Activated CD8-positive, alpha-beta memory T cell treated with anti-CD3 and anti-CD28 coated beads, Interleukin-2, amount 10 ng/mL, durations not matched to agents 7 days and 5 days (primary cell): Measurements from ENCODE around the gene CDH8. TPM values are rescaled to one million over a fixed set of nuclear protein-coding genes. Genes with fewer than 3 reads are reported as not detected.
"Not testable (repeated sequence)": the region's sequence is repeated elsewhere in the genome, so short reads cannot be mapped to it uniquely, and the experiment has no call there.

Experiments used
- ATAC-seq: fragments of 150-1000 bp; cut with Tn5 transposase; one replicate; pipeline ENCODE4 v1.10.0; 2021; ENCODE audit warnings: moderate library complexity
- CTCF ChIA-PET: fragments of 350-600 bp; sonication (Branson Sonifier 250); formaldehyde crosslinking; loops from one replicate; lab custom pipeline; 2021; ENCODE audit warnings: antibody characterized with exemption; lab: Charles Lee
- DNase-seq: peaks from one replicate; pipeline ENCODE4 v3.0.0-alpha.2; 2020
- H3K27ac Mint-ChIP-seq: one replicate; pipeline ENCODE4 v1.8.0; 2021; ENCODE audit warnings: mild to moderate bottlenecking, mixed read lengths
- H3K27me3 Mint-ChIP-seq: one replicate; pipeline ENCODE4 v1.8.0; 2021; ENCODE audit warnings: mixed read lengths
- H3K36me3 Mint-ChIP-seq: one replicate; pipeline ENCODE4 v1.8.0; 2021; ENCODE audit warnings: mild to moderate bottlenecking, mixed read lengths
- H3K4me1 Mint-ChIP-seq: one replicate; pipeline ENCODE4 v1.8.0; 2021; ENCODE audit warnings: mixed read lengths
- H3K4me3 Mint-ChIP-seq: one replicate; pipeline ENCODE4 v1.8.0; 2021; ENCODE audit warnings: mild to moderate bottlenecking, moderate library complexity, mixed read lengths
- H3K9me3 Mint-ChIP-seq: one replicate; pipeline ENCODE4 v1.8.0; 2022; ENCODE audit warnings: low read depth, mixed read lengths
- total RNA-seq, 2 experiments: library from RNA; stranded (reverse); gene quantifications; one replicate each; pipeline ENCODE4 v1.2.3, GENCODE V29; 2021

The CDH8 gene
- total RNA-seq, 2 experiments from 2014 or later = not detected

GRCh38 chr16:61836804-61837393, 199.3 kb downstream of the CDH8 start:
- Mint-ChIP-seq H3K4me1 (no peaks in the 10 kb centered on the region), H3K27ac (no peak overlapping the region), H3K4me3 (no peak overlapping the region), H3K27me3 (no peaks in the 10 kb centered on the region), H3K36me3 (no peaks in the 10 kb centered on the region), H3K9me3 (peaks cover 16% of the 10 kb centered on the region)
- CTCF ChIA-PET = no interaction called here
- DNase-seq (no peak), ATAC-seq (no peak)

GRCh38 chr16:61834082-61834481, 202.2 kb downstream of the CDH8 start:
- Mint-ChIP-seq H3K4me3 (no peak overlapping the region), H3K27ac (no peak overlapping the region), H3K27me3 (no peaks in the 10 kb centered on the region), H3K36me3 (no peaks in the 10 kb centered on the region), H3K9me3 (peaks cover 19% of the 10 kb centered on the region), H3K4me1 (no peaks in the 10 kb centered on the region)
- DNase-seq (no peak), ATAC-seq (no peak)
- CTCF ChIA-PET = no interaction called here

GRCh38 chr16:61831351-61831917, 204.8 kb downstream of the CDH8 start:
- Mint-ChIP-seq H3K27ac (no peak overlapping the region), H3K36me3 (no peaks in the 10 kb centered on the region), H3K27me3 (no peaks in the 10 kb centered on the region), H3K9me3 (peaks cover 17% of the 10 kb centered on the region), H3K4me1 (no peaks in the 10 kb centered on the region), H3K4me3 (no peak overlapping the region)
- DNase-seq (no peak), ATAC-seq (no peak)
- CTCF ChIA-PET = no interaction called here

GRCh38 chr16:61829631-61830030, 206.6 kb downstream of the CDH8 start:
- ATAC-seq (no peak), DNase-seq (no peak)
- Mint-ChIP-seq H3K27me3 (no peaks in the 10 kb centered on the region), H3K36me3 (no peaks in the 10 kb centered on the region), H3K9me3 (peaks cover 13% of the 10 kb centered on the region), H3K4me1 (no peaks in the 10 kb centered on the region), H3K4me3 (no peak overlapping the region), H3K27ac (no peak overlapping the region)
- CTCF ChIA-PET = no interaction called here

GRCh38 chr16:61823326-61823725, 212.9 kb downstream of the CDH8 start:
- ATAC-seq (no peak), DNase-seq (no peak)
- H3K4me1 Mint-ChIP-seq = no peaks in the 10 kb centered on the region
- H3K4me3 Mint-ChIP-seq = no peak overlapping the region
- H3K27me3 Mint-ChIP-seq = no peaks in the 10 kb centered on the region
- CTCF ChIA-PET = no interaction called here
- H3K9me3 Mint-ChIP-seq = peaks cover 17% of the 10 kb centered on the region
- no peaks in the 10 kb centered on the region for H3K36me3 Mint-ChIP-seq
- no peak overlapping the region for H3K27ac Mint-ChIP-seq

GRCh38 chr16:61820820-61821219, 215.4 kb downstream of the CDH8 start:
- Mint-ChIP-seq H3K27ac (no peak overlapping the region), H3K36me3 (no peaks in the 10 kb centered on the region), H3K27me3 (no peaks in the 10 kb centered on the region), H3K9me3 (peaks cover 15% of the 10 kb centered on the region), H3K4me1 (no peaks in the 10 kb centered on the region), H3K4me3 (no peak overlapping the region)
- ATAC-seq = no peak
- CTCF ChIA-PET = no interaction called here
- no peak for DNase-seq

GRCh38 chr16:61820398-61820797, 215.8 kb downstream of the CDH8 start:
- CTCF ChIA-PET = no interaction called here
- Mint-ChIP-seq H3K9me3 (peaks cover 15% of the 10 kb centered on the region), H3K36me3 (no peaks in the 10 kb centered on the region), H3K27me3 (no peaks in the 10 kb centered on the region), H3K4me3 (no peak overlapping the region), H3K27ac (no peak overlapping the region), H3K4me1 (no peaks in the 10 kb centered on the region)
- no peak for DNase-seq
- no peak for ATAC-seq

- CTCF ChIA-PET = no interaction called here
- H3K27ac Mint-ChIP-seq = no peak overlapping the region
- no peaks in the 10 kb centered on the region for H3K4me1 Mint-ChIP-seq
- no peak for DNase-seq
- ATAC-seq = no peak
- peaks cover 11% of the 10 kb centered on the region for H3K9me3 Mint-ChIP-seq
- no peaks in the 10 kb centered on the region for H3K27me3 Mint-ChIP-seq
- no peak overlapping the region for H3K4me3 Mint-ChIP-seq
- H3K36me3 Mint-ChIP-seq = no peaks in the 10 kb centered on the region
Observed at GRCh38 chr16:61818850-61819249, 217.4 kb downstream of the CDH8 start.

GRCh38 chr16:61817583-61818278, 218.5 kb downstream of the CDH8 start:
- no peak for ATAC-seq
- no peak for DNase-seq
- H3K9me3 Mint-ChIP-seq = peaks cover 12% of the 10 kb centered on the region
- H3K4me3 Mint-ChIP-seq = no peak overlapping the region
- no peaks in the 10 kb centered on the region for H3K27me3 Mint-ChIP-seq
- CTCF ChIA-PET = no interaction called here
- no peaks in the 10 kb centered on the region for H3K36me3 Mint-ChIP-seq
- no peak overlapping the region for H3K27ac Mint-ChIP-seq
- no peaks in the 10 kb centered on the region for H3K4me1 Mint-ChIP-seq

GRCh38 chr16:61814726-61815347, 221.4 kb downstream of the CDH8 start:
- Mint-ChIP-seq H3K27me3 (no peaks in the 10 kb centered on the region), H3K9me3 (peaks cover 7% of the 10 kb centered on the region), H3K27ac (no peak overlapping the region), H3K4me1 (no peaks in the 10 kb centered on the region), H3K4me3 (no peak overlapping the region), H3K36me3 (no peaks in the 10 kb centered on the region)
- CTCF ChIA-PET = no interaction called here
- ATAC-seq = no peak
- no peak for DNase-seq

- Mint-ChIP-seq H3K27ac (no peak overlapping the region), H3K36me3 (no peaks in the 10 kb centered on the region), H3K4me1 (no peaks in the 10 kb centered on the region), H3K27me3 (no peaks in the 10 kb centered on the region), H3K9me3 (peaks cover 4% of the 10 kb centered on the region), H3K4me3 (no peak overlapping the region)
- CTCF ChIA-PET = no interaction called here
- no peak for ATAC-seq
- no peak for DNase-seq
Observed at GRCh38 chr16:61813339-61813738, 222.9 kb downstream of the CDH8 start.

- Mint-ChIP-seq H3K4me1 (no peaks in the 10 kb centered on the region), H3K27ac (no peak overlapping the region), H3K36me3 (no peaks in the 10 kb centered on the region), H3K27me3 (no peaks in the 10 kb centered on the region), H3K4me3 (no peak overlapping the region), H3K9me3 (peaks cover 6% of the 10 kb centered on the region)
- DNase-seq (no peak), ATAC-seq (no peak)
- CTCF ChIA-PET = no interaction called here
Observed at GRCh38 chr16:61812251-61812650, 224.0 kb downstream of the CDH8 start.

- Mint-ChIP-seq H3K4me1 (no peaks in the 10 kb centered on the region), H3K27ac (no peak overlapping the region), H3K36me3 (no peaks in the 10 kb centered on the region), H3K27me3 (no peaks in the 10 kb centered on the region), H3K4me3 (no peak overlapping the region), H3K9me3 (peaks cover 2% of the 10 kb centered on the region)
- no peak for ATAC-seq
- DNase-seq = no peak
- CTCF ChIA-PET = no interaction called here
Observed at GRCh38 chr16:61807551-61807950, 228.7 kb downstream of the CDH8 start.

- H3K27me3 Mint-ChIP-seq, H3K27ac Mint-ChIP-seq, H3K4me1 Mint-ChIP-seq, DNase-seq, CTCF ChIA-PET, ATAC-seq, H3K9me3 Mint-ChIP-seq, H3K4me3 Mint-ChIP-seq, H3K36me3 Mint-ChIP-seq: not testable (repeated sequence)
Observed at GRCh38 chr16:61801217-61801616, 235.0 kb downstream of the CDH8 start.
